Activated CD4-positive, CD25-positive, alpha-beta regulatory T cell treated with anti-CD3 and anti-CD28 coated beads, Interleukin-2, amount 50 U/mL, for 72 hours (primary cell): ENCODE data around the gene PTPRN2.
"Not testable (repeated sequence)": the region's sequence is repeated elsewhere in the genome, so short reads cannot be mapped to it uniquely, and the experiment has no call there.

Experiments used
- DNase-seq: peaks from one replicate; pipeline ENCODE4 v3.0.0; 2021

The PTPRN2 gene

GRCh38 chr7:158358926-158359645 is 228.5 kb downstream of the PTPRN2 start:
- DNase-seq = no peak

GRCh38 chr7:158357898-158358821 is 229.5 kb downstream of the PTPRN2 start:
- DNase-seq = no peak

GRCh38 chr7:158357106-158357897 is 230.3 kb downstream of the PTPRN2 start:
- no peak for DNase-seq

DNA sequence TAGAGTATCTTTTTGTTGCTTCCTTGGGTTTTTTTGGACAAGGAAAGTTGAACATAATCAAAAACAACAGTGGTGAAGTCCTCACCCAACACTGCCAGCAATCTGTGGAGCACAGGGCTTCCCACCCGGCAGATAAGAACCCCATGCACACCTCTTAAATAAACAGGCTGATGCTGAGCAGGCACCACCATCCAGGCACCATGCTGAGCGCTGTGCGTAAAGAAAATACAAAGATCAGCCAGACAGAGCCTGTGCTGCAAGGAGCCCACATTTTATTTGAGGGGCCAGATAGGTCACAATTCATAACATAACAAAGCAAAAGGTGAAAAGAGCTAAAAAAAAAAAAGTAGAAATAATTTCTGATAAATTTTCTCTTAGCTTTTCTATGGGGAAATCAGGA is 231.2 kb downstream of the PTPRN2 start:
- no peak for DNase-seq

GRCh38 chr7:158355456-158356065 is 232.1 kb downstream of the PTPRN2 start:
- no peak for DNase-seq

DNA sequence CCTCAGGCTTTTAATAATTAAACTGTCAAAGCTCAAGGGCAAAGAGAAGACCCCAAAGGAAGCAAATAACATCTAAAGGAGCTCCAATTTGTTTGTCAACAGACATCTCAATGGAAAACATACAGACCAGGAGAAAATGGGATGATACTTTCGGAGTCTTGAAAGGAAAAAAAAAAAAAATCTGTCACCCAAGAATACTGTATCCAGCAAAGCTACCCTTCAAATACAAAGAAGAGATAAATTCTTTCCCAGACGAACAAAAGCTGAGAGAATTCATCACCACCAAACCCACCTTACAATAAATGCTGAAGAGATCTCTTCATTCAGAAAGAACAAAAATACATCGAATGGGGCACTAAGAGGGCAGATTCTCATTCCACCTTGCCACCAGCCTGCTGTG is 232.8 kb downstream of the PTPRN2 start:
- DNase-seq = no peak

DNA sequence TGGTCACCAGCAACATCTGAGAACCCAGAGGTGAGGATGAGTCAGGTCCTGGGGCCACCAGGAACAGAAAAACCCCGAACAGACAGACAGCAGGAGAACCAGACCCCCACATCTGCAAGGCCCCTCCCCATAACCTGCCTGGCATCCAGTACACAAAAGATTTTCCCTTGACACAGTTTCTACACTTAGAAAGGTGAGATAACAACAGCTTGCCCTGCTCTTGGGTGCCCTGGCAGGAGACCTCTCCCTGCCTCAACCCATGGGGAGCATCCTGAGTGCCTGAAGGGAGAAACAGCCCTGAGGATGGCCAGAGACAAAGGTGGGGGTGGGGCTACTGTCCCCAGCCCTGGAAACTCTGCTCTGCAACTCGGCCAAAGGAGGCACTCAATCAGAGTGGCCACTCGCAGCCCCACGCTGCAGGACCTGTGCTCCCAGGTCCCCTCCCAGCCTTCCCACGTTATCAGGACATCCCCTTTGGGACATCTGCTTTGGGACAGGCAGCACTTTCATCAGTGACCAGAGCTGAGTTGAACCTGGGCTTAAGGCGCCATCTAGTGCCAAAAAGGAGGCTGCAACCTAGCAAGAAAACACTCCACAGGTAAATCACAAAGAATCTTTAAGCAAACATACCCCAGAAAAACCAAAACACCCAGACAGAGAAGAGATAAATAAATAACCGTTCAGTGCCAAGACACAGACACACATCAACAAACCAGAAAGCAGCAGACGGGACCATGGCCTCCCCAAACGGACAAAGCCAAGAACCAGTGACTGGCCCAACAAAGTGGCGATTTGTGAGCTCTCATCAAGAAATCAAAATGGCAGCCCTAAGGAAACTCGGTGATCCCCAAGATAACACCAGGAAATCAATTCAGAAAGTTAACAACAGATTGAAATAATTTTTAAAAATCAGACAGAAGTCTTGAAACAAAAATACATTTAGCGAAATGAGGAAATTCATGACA is 233.7 kb downstream of the PTPRN2 start:
- DNase-seq = no peak

DNA sequence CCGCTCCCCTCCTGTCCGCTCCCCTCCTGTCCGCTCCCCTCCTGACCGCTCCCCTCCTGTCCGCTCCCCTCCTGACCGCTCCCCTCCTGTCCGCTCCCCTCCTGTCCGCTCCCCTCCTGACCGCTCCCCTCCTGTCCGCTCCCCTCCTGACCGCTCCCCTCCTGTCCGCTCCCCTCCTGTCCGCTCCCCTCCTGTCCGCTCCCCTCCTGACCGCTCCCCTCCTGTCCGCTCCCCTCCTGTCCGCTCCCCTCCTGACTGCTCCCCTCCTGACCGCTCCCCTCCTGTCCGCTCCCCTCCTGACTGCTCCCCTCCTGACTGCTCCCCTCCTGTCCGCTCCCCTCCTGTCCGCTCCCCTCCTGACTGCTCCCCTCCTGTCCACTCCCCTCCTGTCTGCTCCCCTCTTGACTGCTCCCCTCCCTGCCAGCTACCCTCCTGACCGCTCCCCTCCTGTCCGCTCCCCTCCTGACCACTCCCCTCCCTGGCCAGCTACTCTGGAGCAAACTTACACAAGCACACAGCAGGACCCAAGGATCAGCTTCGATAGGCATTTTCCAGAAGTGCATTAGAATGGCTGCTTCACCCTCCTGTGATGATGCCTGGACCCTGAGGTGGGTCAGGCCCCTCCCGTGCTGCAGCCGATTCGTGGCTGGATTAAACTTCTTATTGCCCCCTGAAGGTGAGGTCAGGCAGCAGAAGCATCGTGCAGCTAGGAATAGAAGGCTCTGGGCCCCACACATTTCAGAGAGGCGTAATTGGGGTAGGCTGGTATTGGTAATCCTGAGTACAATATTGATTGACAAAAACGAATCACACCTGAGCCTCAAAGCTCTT is 235.5 kb downstream of the PTPRN2 start:
- DNase-seq = not testable (repeated sequence)

DNA sequence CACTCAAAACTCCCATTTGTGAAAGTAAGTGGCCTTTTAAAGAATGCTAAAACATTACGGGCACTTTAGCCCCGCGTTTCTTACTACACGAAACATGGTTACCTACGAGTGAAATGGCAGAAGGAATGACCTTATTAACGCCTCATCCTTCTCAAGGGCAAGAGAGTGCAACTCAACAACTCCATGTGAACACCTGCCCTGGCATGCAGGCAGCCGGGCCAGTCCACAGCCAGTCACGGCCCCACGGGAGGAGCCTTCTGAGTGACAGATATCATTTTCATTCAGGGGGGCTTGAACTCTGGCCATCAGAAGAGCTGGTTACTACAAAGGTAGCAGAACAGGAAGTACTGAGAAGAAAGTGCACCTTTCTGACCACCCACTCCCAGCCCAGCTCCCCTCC is 236.1 kb downstream of the PTPRN2 start:
- no peak for DNase-seq

- no peak for DNase-seq
Observed at GRCh38 chr7:158351051-158351450, 236.6 kb downstream of the PTPRN2 start.

DNA sequence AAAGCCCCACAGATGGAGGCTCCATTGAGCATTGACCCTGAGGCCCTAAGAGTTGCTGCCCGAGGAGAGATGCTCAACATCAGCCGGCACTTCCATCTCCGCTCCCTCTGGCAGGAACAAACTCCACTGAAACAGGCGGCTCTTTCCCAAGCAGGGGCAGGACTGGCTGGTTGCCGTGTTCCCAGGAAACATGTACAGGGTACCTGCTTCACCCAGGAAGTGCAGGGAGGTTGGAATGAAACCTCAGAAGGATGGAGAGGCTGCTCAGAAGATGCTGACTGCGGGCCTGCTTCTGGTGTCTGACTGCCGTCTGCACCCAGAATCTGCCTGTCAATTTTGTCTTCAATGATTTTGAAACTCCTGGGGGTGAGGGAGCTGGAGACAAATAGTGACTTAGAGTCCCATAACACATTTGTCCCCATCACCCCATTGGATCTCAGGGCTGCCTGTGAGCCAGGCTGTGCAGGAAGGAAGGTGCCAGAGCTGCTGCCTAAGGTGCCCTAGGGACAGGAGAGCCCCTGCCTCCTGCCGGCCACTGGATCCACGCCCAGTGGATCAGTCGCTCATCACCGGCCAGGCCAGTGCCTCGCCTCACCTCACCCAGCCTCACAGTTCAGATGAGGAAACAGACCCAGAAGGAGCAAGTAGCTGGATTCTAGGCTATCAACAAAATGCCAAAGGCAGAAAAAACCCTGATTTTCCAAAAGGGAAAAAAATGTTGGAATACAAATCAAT is 237.3 kb downstream of the PTPRN2 start:
- DNase-seq = no peak

- no peak for DNase-seq
Observed at GRCh38 chr7:158348446-158348845, 239.2 kb downstream of the PTPRN2 start.

DNA sequence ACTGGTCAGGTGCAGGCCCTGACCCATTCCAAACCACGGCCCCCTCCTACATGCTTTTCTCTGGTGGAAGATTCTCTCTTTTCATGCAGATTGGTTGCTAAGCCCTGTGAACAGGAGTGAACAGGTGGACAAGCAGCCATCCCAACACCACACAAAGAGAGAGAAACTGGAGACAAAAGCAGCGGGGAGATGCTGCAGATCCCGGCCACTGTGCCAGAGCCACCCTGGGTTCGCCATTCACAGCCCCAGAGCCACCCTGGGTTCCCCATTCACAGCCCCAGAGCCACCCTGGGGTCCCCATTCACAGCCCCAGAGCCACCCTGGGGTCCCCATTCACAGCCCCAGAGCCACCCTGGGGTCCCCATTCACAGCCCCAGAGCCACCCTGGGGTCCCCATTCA is 239.6 kb downstream of the PTPRN2 start:
- not testable (repeated sequence) for DNase-seq

GRCh38 chr7:158345731-158346130 is 241.9 kb downstream of the PTPRN2 start:
- DNase-seq = no peak

- DNase-seq = no peak
Observed at GRCh38 chr7:158344706-158345300, 242.8 kb downstream of the PTPRN2 start.

DNA sequence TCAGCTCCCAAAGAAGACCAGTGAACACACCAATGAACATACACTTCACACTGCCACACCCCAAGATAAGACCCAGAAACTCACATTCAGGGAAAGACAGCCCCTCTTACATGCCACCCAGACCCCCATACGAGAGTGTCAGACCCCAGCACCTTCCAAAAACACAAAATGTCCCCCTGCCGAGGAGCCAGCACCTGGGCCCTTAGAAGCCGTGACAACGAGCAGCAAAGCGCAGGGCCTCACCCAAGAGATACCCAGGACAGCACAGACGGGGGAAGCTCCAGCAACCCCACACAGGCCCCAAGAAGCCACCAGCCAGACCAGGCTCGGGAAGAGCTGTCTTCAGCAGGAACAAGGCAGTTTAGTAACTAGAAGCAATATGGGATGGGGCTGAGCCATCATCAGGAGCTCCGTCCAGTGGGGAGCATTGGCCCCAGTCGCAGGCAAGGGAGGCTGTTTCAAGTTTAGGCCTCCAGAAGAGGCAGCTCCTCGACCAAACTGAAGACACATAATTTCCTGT is 243.6 kb downstream of the PTPRN2 start:
- no peak for DNase-seq

DNA sequence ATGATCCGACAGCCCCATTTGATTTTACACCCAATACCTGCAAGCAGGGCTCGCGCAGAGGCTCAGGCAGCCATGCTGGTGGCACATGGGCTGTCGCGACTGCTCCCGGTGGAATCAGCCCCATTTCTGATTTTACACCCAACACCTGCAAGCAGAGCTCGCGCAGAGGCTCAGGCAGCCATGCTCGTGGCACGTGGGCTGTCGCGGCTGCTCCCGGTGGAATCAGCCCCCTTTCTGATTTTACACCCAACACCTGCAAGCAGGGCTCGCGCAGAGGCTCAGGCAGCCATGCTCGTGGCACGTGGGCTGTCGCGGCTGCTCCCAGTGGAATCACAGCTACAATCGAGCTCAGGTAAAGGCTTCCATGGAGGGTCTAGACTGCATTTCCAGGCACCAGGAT is 244.1 kb downstream of the PTPRN2 start:
- DNase-seq = no peak

- DNase-seq = not testable (repeated sequence)
Observed at GRCh38 chr7:158341097-158341496, 246.5 kb downstream of the PTPRN2 start.

- not testable (repeated sequence) for DNase-seq
Observed at GRCh38 chr7:158336952-158337351, 250.7 kb downstream of the PTPRN2 start.
